Amniotic epithelial cell (primary cell): ENCODE measurements around the gene TMEM41A.
"Not testable (repeated sequence)": the region's sequence is repeated elsewhere in the genome, so short reads cannot be mapped to it uniquely, and the experiment has no call there.

Experiments used
- DNase-seq: peaks from one replicate; pipeline ENCODE4 v3.0.0-alpha.2; 2010; ENCODE audit warnings: low read depth

TMEM41A gene

GRCh38 chr3:185488465-185488864 is 10.4 kb downstream of the TMEM41A start:
- DNase-seq: no peak

GRCh38 chr3:185486394-185486793 is 12.4 kb downstream of the TMEM41A start:
- no peak for DNase-seq

GRCh38 chr3:185484296-185484695 is 14.5 kb downstream of the TMEM41A start:
- no peak for DNase-seq

DNA sequence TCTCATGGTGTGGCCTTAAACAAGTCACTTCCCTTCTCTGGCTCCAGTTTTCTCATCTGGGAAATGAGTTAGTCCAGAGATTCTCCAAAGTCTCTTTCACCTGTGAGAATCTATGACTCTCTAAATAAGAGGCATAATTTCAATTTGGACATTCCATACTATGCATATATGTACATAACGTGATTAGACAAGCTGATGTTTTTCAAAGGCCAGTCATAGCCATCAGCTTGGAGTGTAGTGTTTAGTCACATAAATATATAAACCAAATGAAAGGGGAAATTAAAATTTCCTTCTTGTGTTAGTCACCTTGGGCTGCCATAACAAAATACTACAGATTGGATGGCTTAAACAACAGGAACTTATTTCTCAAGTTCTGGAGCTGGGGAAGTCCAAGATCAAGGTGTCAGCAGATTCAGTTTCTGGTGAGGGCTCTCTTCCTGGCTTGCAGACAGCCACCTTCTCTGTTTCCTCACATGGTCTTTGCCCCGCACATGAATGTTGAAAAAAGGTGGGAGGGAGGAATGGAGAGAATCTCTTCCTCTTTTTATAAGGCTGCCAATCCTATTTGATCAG is 19.4 kb downstream of the TMEM41A start:
- DNase-seq: no peak

DNA sequence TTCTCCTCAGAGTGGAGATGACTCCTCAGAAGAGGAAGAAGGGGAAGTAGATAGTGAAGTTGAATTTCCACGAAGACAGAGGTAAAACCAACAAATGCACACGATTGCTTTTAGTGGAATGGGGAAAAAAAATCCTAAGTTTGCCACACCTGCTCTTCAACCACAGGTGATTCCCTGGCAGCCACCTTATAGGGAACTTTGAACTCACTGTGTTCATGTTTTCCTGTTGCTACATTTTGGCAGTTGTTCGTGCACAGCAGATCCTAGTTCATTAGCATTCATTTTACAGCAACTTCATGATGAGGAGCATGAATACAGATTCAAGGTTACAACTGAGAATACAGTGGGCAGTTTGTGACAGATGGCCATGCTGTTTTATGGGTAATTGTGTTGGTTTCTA is 21.5 kb downstream of the TMEM41A start:
- no peak for DNase-seq

DNA sequence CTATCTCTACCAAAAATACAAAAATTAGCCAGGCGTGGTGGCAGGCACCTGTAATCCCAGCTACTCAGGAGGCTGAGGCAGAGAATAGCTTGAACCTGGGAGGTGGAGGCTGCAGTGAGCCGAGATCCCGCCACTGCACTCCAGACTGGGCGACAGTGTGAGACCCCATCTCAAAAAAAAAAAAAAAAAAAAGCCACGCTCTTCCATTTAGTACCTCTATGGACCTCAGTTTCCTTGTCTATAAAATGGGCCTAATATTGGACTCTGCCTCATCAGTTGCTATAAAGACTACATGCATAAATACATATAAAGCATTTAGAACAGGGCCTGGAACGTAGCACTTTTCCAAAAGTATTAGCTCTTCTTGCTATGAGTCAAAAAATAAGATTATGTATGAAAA is 23.9 kb downstream of the TMEM41A start:
- DNase-seq: not testable (repeated sequence)

GRCh38 chr3:185473290-185473815 is 25.5 kb downstream of the TMEM41A start:
- DNase-seq: peak; percentile 72

DNA sequence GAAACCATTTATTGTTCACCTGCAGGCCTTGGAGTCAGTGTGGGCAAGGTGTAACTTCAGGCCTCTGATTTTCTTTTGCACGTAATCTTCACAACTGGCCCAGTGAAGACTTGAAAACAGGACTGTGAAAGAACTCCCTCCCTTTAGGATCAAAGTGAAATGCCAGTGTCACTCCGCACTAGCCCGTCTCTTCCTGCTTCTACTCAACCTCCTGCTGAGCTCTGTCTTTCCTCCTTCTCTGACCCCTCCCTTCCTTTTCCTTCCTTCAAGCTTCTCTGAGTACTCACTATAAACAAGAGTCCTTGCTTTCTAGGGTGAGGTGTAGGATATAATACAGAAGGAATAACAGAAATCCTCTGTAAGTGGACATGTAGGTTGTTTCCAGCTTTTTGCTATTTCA is 28.5 kb downstream of the TMEM41A start:
- no peak for DNase-seq

DNA sequence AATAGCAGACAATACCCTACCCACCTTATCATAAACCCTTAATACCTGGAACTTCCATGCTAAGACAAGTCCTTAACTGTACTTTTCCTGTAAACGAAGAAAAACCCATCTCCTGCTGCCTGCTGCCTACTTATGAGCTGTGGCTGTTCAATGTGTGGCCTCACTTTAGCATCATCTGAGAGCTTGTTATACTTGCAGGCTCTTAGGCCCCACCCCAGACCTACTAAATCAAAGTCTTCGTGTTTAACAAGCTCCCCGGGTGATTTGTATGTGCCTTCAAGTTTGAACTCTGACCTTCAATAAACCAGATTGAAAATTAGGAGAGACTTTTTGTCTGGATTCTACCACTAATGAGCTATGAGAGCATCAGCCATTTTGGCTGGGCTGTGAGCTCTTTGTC is 29.3 kb downstream of the TMEM41A start:
- DNase-seq: no peak

- not testable (repeated sequence) for DNase-seq
These were observed 32.7 kb downstream of the TMEM41A start for GRCh38 chr3:185466123-185466522.

DNA sequence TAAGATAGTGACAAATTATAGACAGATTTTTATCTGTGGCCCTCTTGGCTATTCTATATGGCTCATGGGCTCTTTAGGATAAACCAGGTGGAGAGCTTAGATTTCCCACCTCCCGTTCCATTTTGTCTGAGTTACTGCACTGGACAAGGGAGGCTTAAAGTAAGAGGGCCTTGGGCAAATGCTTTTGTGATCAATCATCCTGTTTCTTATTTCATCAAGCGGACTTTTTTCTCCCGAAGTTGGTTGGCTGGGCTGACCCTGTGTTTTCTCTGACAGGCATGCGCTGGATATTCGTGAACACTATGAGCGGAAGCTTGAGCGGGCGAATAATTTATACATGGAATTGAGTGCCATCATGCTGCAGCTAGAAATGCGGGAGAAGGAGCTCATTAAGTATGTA is 33.4 kb downstream of the TMEM41A start:
- no peak for DNase-seq

GRCh38 chr3:185460719-185461350 is 38.0 kb downstream of the TMEM41A start:
- peak; percentile 23 for DNase-seq

GRCh38 chr3:185460309-185460708 is 38.5 kb downstream of the TMEM41A start:
- no peak for DNase-seq

- DNase-seq: no peak
These were observed 41.5 kb downstream of the TMEM41A start for GRCh38 chr3:185457376-185457775.

DNA sequence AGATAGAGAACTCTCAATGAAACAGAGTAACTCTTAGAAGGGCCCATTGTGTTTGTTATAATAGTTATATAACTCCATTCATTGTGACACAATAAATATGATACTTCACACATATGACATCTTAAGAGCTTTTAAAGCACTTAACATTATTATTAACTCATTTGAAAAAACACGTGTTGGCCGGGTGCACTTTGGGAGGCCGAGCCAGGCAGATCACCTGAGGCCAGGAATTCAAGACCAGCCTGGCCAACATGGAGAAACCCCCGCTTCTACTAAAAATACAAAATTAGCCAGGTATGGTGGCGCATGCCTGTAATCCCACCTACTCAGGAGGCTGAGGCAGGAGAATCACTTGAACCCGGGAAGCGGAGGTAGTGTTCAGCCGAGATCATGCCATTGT is 47.4 kb downstream of the TMEM41A start:
- not testable (repeated sequence) for DNase-seq

- DNase-seq: no peak
These were observed 50.7 kb downstream of the TMEM41A start for GRCh38 chr3:185448107-185448506.

DNA sequence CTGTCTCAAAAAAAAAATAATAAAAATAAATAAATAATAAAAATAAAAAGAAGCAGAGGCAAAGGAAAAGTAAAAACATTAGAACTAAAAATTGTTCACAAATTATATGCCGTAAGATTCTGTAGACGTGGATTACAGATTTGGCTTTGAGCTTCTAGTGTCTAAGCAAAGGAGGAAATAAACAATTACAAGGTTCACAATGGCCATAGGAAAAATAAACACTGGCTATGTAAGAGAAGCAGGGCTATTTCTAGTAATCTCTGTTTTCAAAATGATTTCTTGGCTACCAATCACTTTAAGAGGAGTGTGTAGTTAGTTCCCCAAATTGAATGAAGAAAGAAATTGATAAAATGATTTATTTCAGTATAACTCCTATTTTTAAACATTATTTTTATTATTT is 54.5 kb downstream of the TMEM41A start:
- DNase-seq: no peak

DNA sequence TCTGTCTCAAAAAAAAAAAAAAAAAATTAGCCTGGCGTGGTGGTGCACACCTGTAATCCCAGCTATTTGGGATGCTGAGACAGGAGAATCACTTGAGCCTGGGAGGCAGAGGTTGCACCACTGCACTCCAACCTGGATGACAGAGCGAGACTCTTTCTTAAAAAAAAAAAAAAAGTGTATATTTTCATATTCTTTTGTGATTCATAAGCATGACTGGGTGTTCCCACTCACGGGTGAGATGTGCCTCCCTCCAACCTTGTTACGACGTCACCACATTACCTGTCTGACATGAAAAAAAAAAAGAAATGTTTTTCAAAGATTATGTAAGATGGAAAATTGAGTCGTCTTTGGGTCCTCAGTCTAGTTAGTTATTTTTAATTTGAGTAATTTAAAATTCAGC is 56.8 kb downstream of the TMEM41A start:
- DNase-seq: no peak

DNA sequence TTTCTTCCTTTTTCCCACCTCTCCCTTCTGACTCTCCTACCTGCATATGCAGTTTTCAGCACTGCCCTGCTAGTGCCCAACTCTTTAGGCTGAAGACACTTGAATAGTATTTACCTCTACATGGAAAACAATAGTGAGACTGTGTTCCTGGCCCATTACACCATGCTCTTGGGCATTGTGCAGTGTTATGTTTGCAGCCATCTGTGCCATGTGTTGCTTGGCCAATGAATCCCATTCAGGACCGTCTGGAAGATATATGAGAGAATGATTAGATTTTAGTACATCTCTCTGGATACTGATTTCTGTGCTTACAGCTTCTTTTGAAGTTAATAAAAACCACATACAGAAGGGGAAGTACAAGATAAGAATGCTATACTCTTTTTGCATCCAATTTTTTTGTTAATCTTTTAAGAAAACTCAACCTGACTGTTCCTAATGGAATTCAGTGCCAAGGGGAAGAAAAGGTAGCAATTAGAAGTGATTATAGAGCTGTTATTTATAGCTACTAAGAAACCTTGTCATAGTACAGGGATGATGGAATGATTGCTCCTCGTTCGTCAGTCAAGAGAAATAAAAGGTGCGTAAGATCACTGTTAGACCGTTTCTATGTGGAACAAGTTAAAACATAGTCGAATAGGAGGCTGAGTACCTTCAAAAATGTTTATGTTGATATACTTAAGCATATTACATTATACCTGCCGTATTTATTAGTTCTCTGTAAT is 58.9 kb downstream of the TMEM41A start:
- DNase-seq: no peak
